Mesenchymal stem cell (in vitro differentiated cells and primary cell): ENCODE measurements around the gene GPR15.

Experiments
- DNase-seq: peaks from one replicate; pipeline ENCODE4 v3.0.0-alpha.2; 2013
- H2AFZ ChIP-seq: one replicate; pipeline ENCODE4 v1.6.1; 2013; ENCODE audit warnings: low read depth, mild to moderate bottlenecking, control low read depth, inconsistent platforms, low read length, moderate library complexity
- H2AK5ac ChIP-seq: 2 replicates; pipeline ENCODE4 v1.6.1; 2013; ENCODE audit warnings: low read length, moderate library complexity, mild to moderate bottlenecking, inconsistent platforms; ENCODE audit not compliant: severe bottlenecking
- H2BK120ac ChIP-seq: one replicate; pipeline ENCODE4 v1.6.1; 2013; ENCODE audit warnings: low read depth, mild to moderate bottlenecking, inconsistent platforms, low read length, moderate library complexity
- H2BK12ac ChIP-seq, 2 experiments: one replicate each; pipeline ENCODE4 v1.6.1; 2013; ENCODE audit warnings: inconsistent platforms in 2 of 2, low read length in 2 of 2, mild to moderate bottlenecking in 2 of 2, moderate library complexity in 2 of 2, control low read depth in 1 of 2
- H2BK15ac ChIP-seq: one replicate; pipeline ENCODE4 v1.6.1; 2013; ENCODE audit warnings: mild to moderate bottlenecking, low read depth, inconsistent platforms; ENCODE audit not compliant: poor library complexity, severe bottlenecking
- H2BK5ac ChIP-seq: 2 replicates; pipeline ENCODE4 v1.6.1; 2013; ENCODE audit warnings: low read depth, mild to moderate bottlenecking, low read length, control low read depth, inconsistent platforms; ENCODE audit not compliant: poor library complexity, severe bottlenecking
- H3K14ac ChIP-seq, 2 experiments: one replicate each; pipeline ENCODE4 v1.6.1; 2013; ENCODE audit warnings: inconsistent platforms in 2 of 2, low read length in 2 of 2, control low read depth in 1 of 2, mild to moderate bottlenecking in 1 of 2, moderate library complexity in 1 of 2
- H3K18ac ChIP-seq, 2 experiments: one replicate each; pipeline ENCODE4 v1.6.1; 2013; ENCODE audit warnings: inconsistent platforms in 2 of 2, low read length in 2 of 2, control low read depth in 1 of 2, low read depth in 1 of 2, mild to moderate bottlenecking in 1 of 2
- H3K23ac ChIP-seq, 2 experiments: one replicate each; pipeline ENCODE4 v1.6.1; 2013; ENCODE audit warnings: inconsistent platforms in 2 of 2, low read length in 2 of 2, mild to moderate bottlenecking in 2 of 2, moderate library complexity in 2 of 2, control low read depth in 1 of 2
- H3K27ac ChIP-seq: 2 replicates; pipeline ENCODE4 v1.5.1; 2013; ENCODE audit warnings: mild to moderate bottlenecking, moderate library complexity, low read length, control low read depth, inconsistent platforms; ENCODE audit not compliant: poor library complexity, severe bottlenecking
- H3K27me3 ChIP-seq, 2 experiments: 2 replicates each; pipeline versions ENCODE4 v1.6.1 to v1.7.0; 2013; ENCODE audit warnings: low read length in 2 of 2, mild to moderate bottlenecking in 2 of 2, moderate library complexity in 2 of 2, control low read depth in 1 of 2, inconsistent platforms in 1 of 2; ENCODE audit not compliant: control insufficient read depth in 1 of 2, insufficient read depth in 1 of 2
- H3K36me3 ChIP-seq, 2 experiments: 2 replicates each; pipeline versions ENCODE4 v1.6.1 to v1.7.0; 2013; ENCODE audit warnings: low read length in 2 of 2, control low read depth in 1 of 2, inconsistent platforms in 1 of 2, low read depth in 1 of 2, mild to moderate bottlenecking in 1 of 2; ENCODE audit not compliant: insufficient read depth in 2 of 2, control insufficient read depth in 1 of 2
- H3K4ac ChIP-seq, 2 experiments: one replicate each; pipeline ENCODE4 v1.6.1; 2013; ENCODE audit warnings: inconsistent platforms in 2 of 2, low read length in 2 of 2, mild to moderate bottlenecking in 2 of 2, moderate library complexity in 2 of 2, control low read depth in 1 of 2, low read depth in 1 of 2
- H3K4me1 ChIP-seq: 2 replicates; pipeline ENCODE4 v1.6.1; 2013; ENCODE audit warnings: low read depth, low read length, control low read depth; ENCODE audit not compliant: control insufficient read depth, insufficient read depth
- H3K4me2 ChIP-seq: 2 replicates; pipeline ENCODE4 v1.6.1; 2013; ENCODE audit warnings: low read length, mild to moderate bottlenecking, inconsistent platforms; ENCODE audit not compliant: poor library complexity, severe bottlenecking
- H3K4me3 ChIP-seq, 2 experiments: 2 replicates each; pipeline versions ENCODE4 v1.5.1 to v1.7.0; 2013; ENCODE audit warnings: low read length in 2 of 2, mild to moderate bottlenecking in 2 of 2, control low read depth in 1 of 2, low read depth in 1 of 2; ENCODE audit not compliant: insufficient read depth in 1 of 2
- H3K79me1 ChIP-seq: replicated peaks from 2 replicates; pipeline ENCODE4 v1.6.1; 2013; ENCODE audit warnings: mild to moderate bottlenecking, control low read depth, low read length, inconsistent platforms; ENCODE audit not compliant: poor library complexity, severe bottlenecking
- H3K9ac ChIP-seq: 2 replicates; pipeline ENCODE4 v1.7.0; 2013; ENCODE audit warnings: mild to moderate bottlenecking, low read length, moderate library complexity
- H3K9me3 ChIP-seq: 2 replicates; pipeline ENCODE4 v1.7.0; 2013; ENCODE audit warnings: mild to moderate bottlenecking, low read length; ENCODE audit not compliant: control insufficient read depth
- H4K8ac ChIP-seq: one replicate; pipeline ENCODE4 v1.6.1; 2013; ENCODE audit warnings: inconsistent platforms, mild to moderate bottlenecking, low read length, moderate library complexity
- H4K91ac ChIP-seq: one replicate; pipeline ENCODE4 v1.6.1; 2013; ENCODE audit warnings: mild to moderate bottlenecking, low read length, inconsistent platforms
- WGBS: methylation state at CpG from one replicate; pipeline ENCODE4 v1.1.7; 2013; ENCODE audit warnings: mixed read lengths; 5-methylcytosine and 5-hydroxymethylcytosine counted together

GPR15 gene

DNA sequence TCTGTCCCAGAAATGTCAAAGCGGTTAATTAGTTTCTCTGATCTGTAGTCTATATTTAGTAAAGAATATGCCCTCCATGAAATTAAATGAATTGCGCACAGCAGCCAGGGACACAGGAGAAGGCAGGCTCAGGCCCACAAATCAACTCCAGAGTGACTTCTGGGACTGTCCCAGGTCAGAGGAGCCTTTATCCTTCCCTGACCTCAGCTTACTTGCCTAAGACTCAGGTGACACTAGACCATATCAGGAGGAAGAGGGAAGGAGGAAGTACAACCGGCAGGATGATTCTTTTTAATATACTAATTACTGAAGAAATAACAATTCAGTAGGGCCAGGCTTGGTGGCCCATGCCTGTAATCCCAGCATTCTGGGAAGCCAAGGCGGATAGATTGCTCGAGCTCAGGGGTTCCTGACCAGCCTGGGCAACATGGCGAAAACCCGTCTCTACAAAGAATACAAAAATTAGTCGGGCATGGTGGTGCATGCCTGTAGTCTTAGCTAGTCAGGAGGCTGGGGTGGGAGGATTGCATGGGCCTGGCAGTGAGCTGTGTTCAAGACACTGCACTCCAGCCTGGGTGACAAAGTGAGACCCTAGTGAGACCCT, 1.8 kb upstream of the GPR15 start:
- 89% methylated on average over 5 of the region's 8 CpGs for WGBS
- H3K4me1 ChIP-seq, result no peaks in the 10 kb centered on the region
- H2AK5ac ChIP-seq, result no peak overlapping the region
- H2AFZ ChIP-seq, result no peak overlapping the region
- H3K18ac ChIP-seq, result no peak overlapping the region
- H2BK12ac ChIP-seq, result no peak overlapping the region
- no peak overlapping the region for H3K14ac ChIP-seq
- H3K36me3 ChIP-seq, result no peaks in the 10 kb centered on the region
- no peak overlapping the region for H3K23ac ChIP-seq
- no peak overlapping the region for H2BK5ac ChIP-seq
- no peak overlapping the region for H3K4me2 ChIP-seq
- peaks cover 9 to 12% of the 10 kb centered on the region in 2 experiments for H3K27me3 ChIP-seq
- no peak overlapping the region for H3K4ac ChIP-seq
- no peaks in the 10 kb centered on the region for H3K9me3 ChIP-seq
- H4K8ac ChIP-seq, result no peak overlapping the region
- no peak for DNase-seq
- no peak overlapping the region for H2BK120ac ChIP-seq
- no peak overlapping the region for H2BK15ac ChIP-seq
- H3K79me1 ChIP-seq, result no peaks in the 10 kb centered on the region
- no peak overlapping the region for H3K4me3 ChIP-seq
- H4K91ac ChIP-seq, result no peak overlapping the region
- no peak overlapping the region for H3K9ac ChIP-seq
- H3K27ac ChIP-seq, result no peak overlapping the region

DNA sequence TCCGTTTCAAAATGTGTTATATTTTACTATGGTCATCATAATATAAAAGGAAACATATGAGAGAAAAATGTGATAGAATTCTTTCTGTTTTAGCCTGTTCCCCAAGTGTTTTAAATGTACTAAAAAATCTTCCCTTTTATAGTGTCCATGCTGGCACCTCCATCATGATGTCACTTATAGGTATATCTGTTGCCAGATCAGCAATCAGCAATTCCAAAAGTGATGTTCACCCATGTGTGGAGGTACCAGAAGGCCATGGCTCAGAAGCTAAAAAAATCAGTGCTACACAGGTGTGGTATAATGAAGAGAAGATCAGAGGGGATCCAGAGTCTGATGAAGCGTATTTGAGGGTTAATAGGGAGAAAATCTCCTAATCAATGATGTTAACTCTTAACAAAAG, 1.1 kb upstream of the GPR15 start:
- Histone ChIP-seq H3K4ac (no peak overlapping the region), H3K4me1 (no peaks in the 10 kb centered on the region), H4K91ac (no peak overlapping the region), H2BK12ac (no peak overlapping the region), H3K4me3 (no peak overlapping the region), H2BK5ac (no peak overlapping the region), H3K4me2 (no peak overlapping the region), H3K9me3 (no peaks in the 10 kb centered on the region), H4K8ac (no peak overlapping the region), H3K36me3 (no peaks in the 10 kb centered on the region), H3K9ac (no peak overlapping the region), H3K27me3 (peaks cover 9 to 12% of the 10 kb centered on the region in 2 experiments), H2BK15ac (no peak overlapping the region), H3K23ac (no peak overlapping the region), H3K27ac (no peak overlapping the region), H3K18ac (no peak overlapping the region), H3K14ac (no peak overlapping the region), H2AFZ (no peak overlapping the region), H2AK5ac (no peak overlapping the region), H3K79me1 (no peaks in the 10 kb centered on the region), H2BK120ac (no peak overlapping the region)
- 71% methylated on average over 1 of the region's 2 CpGs for WGBS
- no peak for DNase-seq

DNA sequence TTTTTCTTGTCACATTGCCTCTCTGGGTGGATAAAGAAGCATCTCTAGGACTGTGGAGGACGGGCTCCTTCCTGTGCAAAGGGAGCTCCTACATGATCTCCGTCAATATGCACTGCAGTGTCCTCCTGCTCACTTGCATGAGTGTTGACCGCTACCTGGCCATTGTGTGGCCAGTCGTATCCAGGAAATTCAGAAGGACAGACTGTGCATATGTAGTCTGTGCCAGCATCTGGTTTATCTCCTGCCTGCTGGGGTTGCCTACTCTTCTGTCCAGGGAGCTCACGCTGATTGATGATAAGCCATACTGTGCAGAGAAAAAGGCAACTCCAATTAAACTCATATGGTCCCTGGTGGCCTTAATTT, 478 bp downstream of the GPR15 start:
- no peaks in the 10 kb centered on the region for H3K36me3 ChIP-seq
- no peak overlapping the region for H2BK12ac ChIP-seq
- no peak overlapping the region for H3K4me2 ChIP-seq
- no peak overlapping the region for H4K8ac ChIP-seq
- no peak overlapping the region for H2AFZ ChIP-seq
- H3K14ac ChIP-seq, result no peak overlapping the region
- H3K4ac ChIP-seq, result no peak overlapping the region
- no peak overlapping the region for H3K4me3 ChIP-seq
- no peak overlapping the region for H3K27ac ChIP-seq
- no peaks in the 10 kb centered on the region for H3K79me1 ChIP-seq
- no peak overlapping the region for H3K9ac ChIP-seq
- H4K91ac ChIP-seq, result no peak overlapping the region
- H2BK15ac ChIP-seq, result no peak overlapping the region
- no peak overlapping the region for H2AK5ac ChIP-seq
- no peak overlapping the region for H2BK5ac ChIP-seq
- no peak overlapping the region for H3K18ac ChIP-seq
- 84% methylated on average over 5 of the region's 5 CpGs for WGBS
- no peak for DNase-seq
- no peak overlapping the region for H3K23ac ChIP-seq
- no peak overlapping the region for H2BK120ac ChIP-seq
- H3K27me3 ChIP-seq, result peaks cover 9 to 12% of the 10 kb centered on the region in 2 experiments
- H3K9me3 ChIP-seq, result no peaks in the 10 kb centered on the region
- H3K4me1 ChIP-seq, result no peaks in the 10 kb centered on the region

DNA sequence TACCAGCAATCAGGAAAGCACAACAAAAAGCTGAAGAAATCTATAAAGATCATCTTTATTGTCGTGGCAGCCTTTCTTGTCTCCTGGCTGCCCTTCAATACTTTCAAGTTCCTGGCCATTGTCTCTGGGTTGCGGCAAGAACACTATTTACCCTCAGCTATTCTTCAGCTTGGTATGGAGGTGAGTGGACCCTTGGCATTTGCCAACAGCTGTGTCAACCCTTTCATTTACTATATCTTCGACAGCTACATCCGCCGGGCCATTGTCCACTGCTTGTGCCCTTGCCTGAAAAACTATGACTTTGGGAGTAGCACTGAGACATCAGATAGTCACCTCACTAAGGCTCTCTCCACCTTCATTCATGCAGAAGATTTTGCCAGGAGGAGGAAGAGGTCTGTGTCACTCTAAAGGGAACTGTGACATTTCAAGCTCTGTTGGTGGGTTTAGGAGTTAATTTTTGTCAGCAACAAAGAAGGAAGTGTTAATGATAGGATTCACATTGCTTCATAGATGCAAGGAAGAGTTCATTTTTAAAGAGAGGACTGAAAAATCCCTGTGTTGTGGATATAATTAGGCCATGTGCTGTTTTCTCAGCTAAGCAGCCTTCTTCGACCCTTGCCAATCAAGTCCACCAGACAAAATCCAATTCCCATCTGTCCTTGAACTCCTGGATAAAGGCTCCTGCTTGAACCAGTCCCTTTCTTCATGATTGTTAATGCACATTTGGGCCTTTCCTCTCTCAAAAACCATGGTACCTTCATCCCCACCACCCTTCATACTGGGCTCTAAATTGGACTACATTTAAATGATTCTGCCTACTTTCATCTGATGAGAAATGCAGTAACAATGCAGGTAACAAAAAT, 1.2 kb downstream of the GPR15 start:
- Histone ChIP-seq H4K91ac (no peak overlapping the region), H3K79me1 (no peaks in the 10 kb centered on the region), H3K36me3 (no peaks in the 10 kb centered on the region), H2AFZ (no peak overlapping the region), H3K9ac (no peak overlapping the region), H3K4me1 (no peaks in the 10 kb centered on the region), H3K4me3 (no peak overlapping the region), H3K4me2 (no peak overlapping the region), H3K27me3 (peaks cover 9 to 12% of the 10 kb centered on the region in 2 experiments), H3K23ac (no peak overlapping the region), H3K4ac (no peak overlapping the region), H2BK5ac (no peak overlapping the region), H3K27ac (no peak overlapping the region), H4K8ac (no peak overlapping the region), H2AK5ac (no peak overlapping the region), H3K18ac (no peak overlapping the region), H3K14ac (no peak overlapping the region), H3K9me3 (no peaks in the 10 kb centered on the region), H2BK120ac (no peak overlapping the region), H2BK12ac (no peak overlapping the region), H2BK15ac (no peak overlapping the region)
- 96% methylated on average over 6 of the region's 6 CpGs for WGBS
- no peak for DNase-seq
